ENCODE data around the gene KIAA0753.
A peak's percentile ranks its signal among the peaks of the same experiment; 100 is the strongest.
"Not testable (repeated sequence)": the region's sequence is repeated elsewhere in the genome, so short reads cannot be mapped to it uniquely, and the experiment has no call there.

The KIAA0753 gene

DNA sequence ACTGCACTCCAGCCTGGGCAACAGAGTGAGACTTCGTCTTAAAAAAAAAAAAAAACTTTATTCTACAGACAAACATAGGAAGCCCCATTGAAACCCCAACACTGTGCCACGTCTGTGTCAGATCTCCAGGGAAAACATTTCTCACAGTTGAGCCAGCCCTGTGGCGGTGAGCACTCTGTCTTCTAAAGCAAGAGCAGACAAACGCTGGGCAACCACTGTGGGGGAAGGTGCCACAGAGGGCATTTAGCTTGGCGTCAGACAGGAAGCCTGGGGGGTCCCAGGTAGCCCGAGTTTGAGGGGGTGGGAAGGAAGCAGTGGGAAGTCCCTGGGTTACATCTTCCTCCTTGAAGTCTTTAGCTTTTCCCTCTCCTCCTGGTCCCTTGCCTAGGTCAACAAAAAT, 27.0 kb upstream of the KIAA0753 start:
- POLR2A ChIA-PET = no interaction called here
- no peak for DNase-seq (ENCODE audit: extremely low spot score)
- CTCF ChIA-PET = interaction anchor here (1.0 to 2.0 kb wide), 2 partner anchors 176 to 511 kb away, joined by 3 to 5 read pairs; no protein-coding TSS in a partner anchor
- TF ChIP-seq CTBP1 (IDR thresholded peaks at IDR 0.05; ENCODE audit: borderline replicate concordance) (no peak), SP1 (IDR thresholded peaks at IDR 0.05) (no peak), ARNT (IDR thresholded peaks at IDR 0.05) (no peak)

DNA sequence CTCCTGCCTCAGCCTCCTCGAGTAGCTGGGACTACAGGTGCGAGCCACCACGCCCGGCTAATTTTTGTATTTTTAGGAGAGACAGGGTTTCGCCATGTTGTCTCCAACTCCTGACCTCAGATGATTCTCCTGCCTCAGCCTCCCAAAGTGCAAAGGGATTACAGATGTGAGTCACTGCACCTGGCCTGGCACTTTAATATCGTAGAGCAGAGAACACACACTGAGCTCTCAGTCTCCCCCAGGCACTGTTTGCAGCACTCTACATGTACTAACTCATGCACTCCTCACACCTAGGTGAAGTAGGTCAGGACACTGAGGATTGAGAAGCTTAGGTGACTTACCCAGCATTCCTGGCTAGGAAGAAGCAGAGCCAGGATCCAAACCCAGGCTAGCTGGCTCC, 26.0 kb upstream of the KIAA0753 start:
- no peak for TF ChIP-seq L3MBTL2 (conservative IDR thresholded peaks at IDR 0.05)
- no peak for TF ChIP-seq FOXK2 (IDR thresholded peaks at IDR 0.05)
- TF ChIP-seq NFRKB (IDR thresholded peaks at IDR 0.05) = no peak
- TF ChIP-seq, protein P1, sequence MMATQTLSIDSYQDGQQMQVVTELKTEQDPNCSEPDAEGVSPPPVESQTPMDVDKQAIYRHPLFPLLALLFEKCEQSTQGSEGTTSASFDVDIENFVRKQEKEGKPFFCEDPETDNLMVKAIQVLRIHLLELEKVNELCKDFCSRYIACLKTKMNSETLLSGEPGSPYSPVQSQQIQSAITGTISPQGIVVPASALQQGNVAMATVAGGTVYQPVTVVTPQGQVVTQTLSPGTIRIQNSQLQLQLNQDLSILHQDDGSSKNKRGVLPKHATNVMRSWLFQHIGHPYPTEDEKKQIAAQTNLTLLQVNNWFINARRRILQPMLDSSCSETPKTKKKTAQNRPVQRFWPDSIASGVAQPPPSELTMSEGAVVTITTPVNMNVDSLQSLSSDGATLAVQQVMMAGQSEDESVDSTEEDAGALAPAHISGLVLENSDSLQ (IDR thresholded peaks at IDR 0.05) = no peak
- no peak for TF ChIP-seq BHLHE40 (IDR thresholded peaks at IDR 0.05; ENCODE audit: borderline replicate concordance)
- TF ChIP-seq HDGF (IDR thresholded peaks at IDR 0.05; ENCODE audit: borderline replicate concordance) = no peak
- TF ChIP-seq FOXA1 (IDR thresholded peaks at IDR 0.05) = no peak
- TF ChIP-seq LEF1 (IDR thresholded peaks at IDR 0.05; ENCODE audit: borderline replicate concordance) = no peak
- TF ChIP-seq SP1 (IDR thresholded peaks at IDR 0.05) = no peak
- CTCF ChIA-PET = interaction anchor here (0.6 to 2.0 kb wide), 5 partner anchors 173 to 512 kb away, joined by 3 to 5 read pairs (median 3); no protein-coding TSS in a partner anchor
- POLR2A ChIA-PET = no interaction called here

DNA sequence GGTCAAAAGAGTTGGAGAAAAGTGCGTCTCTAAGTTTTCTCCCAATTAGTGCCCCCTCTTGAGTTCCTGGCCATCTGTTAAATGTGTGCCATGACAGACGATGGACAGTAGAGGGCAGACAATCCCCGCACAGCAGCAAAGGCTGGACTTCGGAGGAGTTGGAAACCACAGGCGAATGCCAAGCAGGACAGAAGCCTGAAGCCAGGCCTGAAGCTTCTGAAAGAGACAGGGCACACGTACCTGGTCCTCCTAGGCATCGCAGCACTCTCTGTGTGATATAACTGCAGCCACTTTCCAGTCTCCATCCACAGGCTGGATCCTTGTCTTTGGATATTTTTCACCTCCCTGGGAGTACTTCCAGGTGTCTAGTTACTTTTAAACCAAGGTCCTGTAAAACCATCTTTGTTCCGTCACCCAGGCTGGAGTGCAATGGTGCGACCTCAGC, 25.6 kb upstream of the KIAA0753 start:
- ChIA-PET POLR2A (no interaction called here), CTCF (interaction anchor here (0.6 to 2.0 kb wide), 5 partner anchors 174 to 512 kb away, joined by 3 to 5 read pairs (median 3); no protein-coding TSS in a partner anchor)
- TF ChIP-seq ELF4 (IDR thresholded peaks at IDR 0.05) (no peak), TARDBP (IDR thresholded peaks at IDR 0.05) (no peak), HDGF (IDR thresholded peaks at IDR 0.05; ENCODE audit: borderline replicate concordance) (no peak), SP1 (IDR thresholded peaks at IDR 0.05) (no peak), FOXA1 (IDR thresholded peaks at IDR 0.05) (no peak), CTBP1 (IDR thresholded peaks at IDR 0.05; ENCODE audit: borderline replicate concordance) (no peak), ARNT (IDR thresholded peaks at IDR 0.05) (no peak), NFRKB (IDR thresholded peaks at IDR 0.05) (no peak)
- TF ChIP-seq, protein P1 (IDR thresholded peaks at IDR 0.05) = no peak
- DNase-seq (ENCODE audit: extremely low spot score) = peak; percentile 83

More for the DNA sequence above, 26.0 kb upstream of the KIAA0753 start:
- DNase-seq (ENCODE audit: extremely low spot score) = no peak

DNA sequence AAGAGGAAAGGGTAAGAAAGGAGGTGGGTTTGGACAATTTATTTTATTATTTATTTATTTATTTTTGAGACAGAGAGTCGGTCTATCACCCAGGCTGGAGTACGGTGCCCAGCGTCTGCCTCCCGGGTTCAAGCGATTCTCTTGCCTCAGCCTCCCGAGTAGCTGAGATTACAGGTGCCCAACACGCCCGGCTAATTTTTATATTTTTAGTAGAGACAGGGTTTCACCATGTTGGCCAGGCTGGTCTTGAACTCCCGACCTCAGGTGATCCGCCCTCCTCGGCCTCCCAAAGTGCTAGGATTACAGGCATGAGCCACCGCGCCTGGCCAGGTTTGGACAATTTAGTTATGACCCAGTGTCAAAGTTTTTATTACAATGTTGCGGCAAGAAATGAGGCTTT, 22.7 kb upstream of the KIAA0753 start:
- POLR2A ChIA-PET; DNase-seq (ENCODE audit: extremely low spot score); CTCF ChIA-PET: not testable (repeated sequence)

DNA sequence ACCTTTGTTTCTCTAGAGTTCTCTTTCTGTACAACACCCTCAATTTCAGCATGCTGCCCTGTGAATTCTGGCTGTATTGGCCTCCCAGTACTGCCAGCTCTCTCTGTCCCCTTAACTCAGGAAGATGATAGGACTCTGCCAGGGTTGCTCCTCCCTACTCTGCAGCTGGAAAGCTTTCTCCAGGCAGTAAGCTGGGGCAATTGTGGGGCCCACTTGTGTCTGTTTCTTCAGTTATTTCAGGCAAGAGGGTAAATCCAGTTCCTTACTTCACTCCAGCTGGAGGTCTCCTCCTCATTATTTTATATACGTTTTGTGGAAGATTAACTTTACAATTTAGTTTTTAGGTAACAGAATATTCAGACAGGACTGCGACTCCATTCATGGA, 20.9 kb upstream of the KIAA0753 start:
- POLR2A ChIA-PET = interaction anchor here (1.4 kb wide), 1 partner anchor 10 kb away, joined by 6 read pairs; the partner anchor contains the start of genes C17orf100 and MED31
- TF ChIP-seq SUZ12 (IDR thresholded peaks at IDR 0.05) = no peak
- TF ChIP-seq ARNT (IDR thresholded peaks at IDR 0.05) = no peak
- no peak for TF ChIP-seq FOXM1 (IDR thresholded peaks at IDR 0.05; ENCODE audit: borderline replicate concordance)
- TF ChIP-seq L3MBTL2 (conservative IDR thresholded peaks at IDR 0.05) = no peak
- TF ChIP-seq, protein P1 (IDR thresholded peaks at IDR 0.05) = no peak
- no peak for TF ChIP-seq TARDBP (IDR thresholded peaks at IDR 0.05)
- TF ChIP-seq HDGF (IDR thresholded peaks at IDR 0.05; ENCODE audit: borderline replicate concordance) = no peak
- no peak for TF ChIP-seq SP1 (IDR thresholded peaks at IDR 0.05)
- TF ChIP-seq FOXK2 (IDR thresholded peaks at IDR 0.05) = no peak
- TF ChIP-seq CTBP1 (IDR thresholded peaks at IDR 0.05; ENCODE audit: borderline replicate concordance) = no peak
- no peak for TF ChIP-seq NFRKB (IDR thresholded peaks at IDR 0.05)
- TF ChIP-seq ELF4 (IDR thresholded peaks at IDR 0.05) = no peak
- TF ChIP-seq BHLHE40 (IDR thresholded peaks at IDR 0.05; ENCODE audit: borderline replicate concordance) = no peak
- no peak for TF ChIP-seq FOXA1 (IDR thresholded peaks at IDR 0.05)
- no peak for TF ChIP-seq LEF1 (IDR thresholded peaks at IDR 0.05; ENCODE audit: borderline replicate concordance)
- TF ChIP-seq ZNF384 (IDR thresholded peaks at IDR 0.05) = no peak
- CTCF ChIA-PET = no interaction called here
- no peak for DNase-seq (ENCODE audit: extremely low spot score)

DNA sequence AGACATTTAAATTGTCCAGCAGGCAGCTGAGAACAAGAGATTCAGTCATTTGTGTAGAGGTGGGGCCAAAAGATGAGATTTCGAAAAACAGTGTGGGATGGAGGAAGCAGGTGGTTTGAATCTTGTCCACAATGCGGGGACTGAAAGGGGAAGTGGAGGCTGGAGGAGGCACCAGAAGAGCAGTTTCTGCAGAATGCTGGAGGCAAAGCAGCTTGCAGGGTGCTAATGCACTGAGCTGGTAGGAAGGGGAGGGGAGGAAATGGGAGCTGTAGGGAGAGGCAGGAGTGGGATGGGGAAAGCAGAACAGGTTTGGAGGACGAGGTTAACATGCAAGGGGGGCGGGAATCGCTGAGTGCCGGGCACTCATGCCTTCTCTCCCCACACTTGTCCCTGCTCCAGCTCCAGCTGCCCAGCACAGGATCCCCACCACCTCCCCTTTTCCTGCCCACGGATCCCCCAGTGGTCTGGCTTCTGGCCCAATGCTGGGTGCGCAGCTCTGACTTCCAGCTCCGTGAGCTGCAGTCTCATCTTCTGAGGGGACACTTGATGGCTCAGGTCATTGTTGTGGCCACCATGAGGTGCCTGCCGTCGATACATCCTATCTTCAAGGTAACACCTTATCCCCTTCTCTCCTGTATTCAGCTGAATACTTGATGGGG, 20.4 kb upstream of the KIAA0753 start:
- no peak for DNase-seq (ENCODE audit: extremely low spot score)
- CTCF ChIA-PET = no interaction called here
- TF ChIP-seq ZNF384 (IDR thresholded peaks at IDR 0.05) (no peak), FOXM1 (IDR thresholded peaks at IDR 0.05; ENCODE audit: borderline replicate concordance) (no peak), TARDBP (IDR thresholded peaks at IDR 0.05) (no peak), CTBP1 (IDR thresholded peaks at IDR 0.05; ENCODE audit: borderline replicate concordance) (no peak), HDGF (IDR thresholded peaks at IDR 0.05; ENCODE audit: borderline replicate concordance) (no peak), FOXK2 (IDR thresholded peaks at IDR 0.05) (no peak), LEF1 (IDR thresholded peaks at IDR 0.05; ENCODE audit: borderline replicate concordance) (no peak), NFRKB (IDR thresholded peaks at IDR 0.05) (no peak), L3MBTL2 (conservative IDR thresholded peaks at IDR 0.05) (no peak), SUZ12 (IDR thresholded peaks at IDR 0.05) (no peak), SP1 (IDR thresholded peaks at IDR 0.05) (no peak), FOXA1 (IDR thresholded peaks at IDR 0.05) (no peak)
- TF ChIP-seq, protein P1 (IDR thresholded peaks at IDR 0.05) = no peak
- POLR2A ChIA-PET = interaction anchor here (1.4 kb wide), 1 partner anchor 10 kb away, joined by 6 read pairs; the partner anchor contains the start of genes C17orf100 and MED31
